Spinal cord (tissue), 4 donors: ENCODE data around the gene SUB1. TPM values are rescaled to one million over a fixed set of nuclear protein-coding genes. Genes with fewer than 3 reads are reported as not detected.

ENCODE experiments used
- polyA plus RNA-seq, 2 donors: library from polyadenylated mRNA; unstranded; fragments of 120-200 nt; gene quantifications; one replicate each; pipeline ENCODE4 v1.2.1, GENCODE V29; 2013; ENCODE audit not compliant: insufficient read length in 2 of 2
- total RNA-seq, 2 donors: library from RNA; depleted of rRNA in 1 of 2; stranded (reverse); fragments of 120-200 nt in 1 of 2; fragments of >200 nt in 1 of 2; gene quantifications; one replicate each; pipeline versions ENCODE4 v1.2.3 to v1.2.4, GENCODE V29; 2013 to 2014

The SUB1 gene
- total and polyA plus RNA-seq, 4 donors: 257 to 410 (median 339) TPM

Other genes with a start within 250 kb of the SUB1 start
- 100 to 1,000 TPM in 1 of 2 donors, 10 to 100 TPM in 1; 93.5 to 162 TPM for gene ZFR, start 140.8 kb upstream of the SUB1 start, total RNA-seq
- gene ZFR, start 140.8 kb upstream of the SUB1 start, polyA plus RNA-seq: 100 to 1,000 TPM; 102 to 131 TPM
- 10 to 100 TPM; 21.1 to 41.0 TPM for gene NPR3, start 125.8 kb downstream of the SUB1 start, total RNA-seq
- gene NPR3, start 125.8 kb downstream of the SUB1 start, polyA plus RNA-seq: 1 to 10 TPM; 6.8 TPM